Lower leg skin (tissue), 4 donors: ENCODE results near the gene PYDC1. TPM values are rescaled to one million over a fixed set of nuclear protein-coding genes. Genes with fewer than 3 reads are reported as not detected.

Experiments
- DNase-seq, 2 donors: peaks; one replicate each; pipeline ENCODE4 v3.0.0-alpha.2; 2019; ENCODE audit warnings: low spot score in 2 of 2
- H3K4me3 ChIP-seq: fragments of 200-600 bp; sonication (generic); 2 replicates; pipeline ENCODE4 v1.5.1; 2017; ENCODE audit warnings: mild to moderate bottlenecking, low read depth; ENCODE audit not compliant: poor library complexity, severe bottlenecking
- CTCF ChIP-seq, 3 donors: fragments of 450-650 bp; IDR thresholded peaks; one replicate each; pipeline ENCODE4 v1.5.1; 2016; ENCODE audit warnings: antibody characterized with exemption in 3 of 3, mild to moderate bottlenecking in 3 of 3, moderate library complexity in 2 of 3
- POLR2A ChIP-seq, 2 donors: fragments of 450-650 bp; IDR thresholded peaks; one replicate each; pipeline ENCODE4 v1.6.1; 2016 to 2017; ENCODE audit warnings: antibody characterized with exemption in 2 of 2, mild to moderate bottlenecking in 1 of 2, moderate library complexity in 1 of 2
- WGBS, 2 donors: methylation state at CpG; one replicate each; pipeline ENCODE4 v1.1.5; 2018; 5-methylcytosine and 5-hydroxymethylcytosine counted together
- intact Hi-C: fragments of 100-400 bp; cut with DNase I; formaldehyde crosslinking; loops from one replicate; pipeline ENCODE4 v1.15.0; 2023; ENCODE audit warnings: low total_unique reads
- total RNA-seq, 4 donors: library from RNA; depleted of rRNA; stranded (reverse); fragments of >200 nt; gene quantifications; one replicate each; pipeline ENCODE4 v1.1.0, GENCODE V29; 2016

PYDC1 gene
- total RNA-seq, 4 donors from 2014 or later: 4.8 to 17.5 (median 12.9) TPM

GRCh38 chr16:31192856-31193642 lies 23.9 kb downstream of the PYDC1 start:
- H3K4me3 ChIP-seq: no peak overlapping the region
- WGBS, 2 donors: 88 to 90% methylated on average over 16 of the region's 16 CpGs
- intact Hi-C loops: no loop called here
- no peak for TF ChIP-seq POLR2A (IDR thresholded peaks at IDR 0.05)
- no peak for TF ChIP-seq CTCF (IDR thresholded peaks at IDR 0.05)
- DNase-seq: no peak

- no peak overlapping the region for H3K4me3 ChIP-seq
- WGBS, 2 donors: 79 to 88% methylated on average over 5 of the region's 5 CpGs
- intact Hi-C loops: no loop called here
- DNase-seq: no peak
- TF ChIP-seq POLR2A (IDR thresholded peaks at IDR 0.05) (no peak), CTCF (IDR thresholded peaks at IDR 0.05) (no peak)
Measured at GRCh38 chr16:31191697-31192428, 25.1 kb downstream of the PYDC1 start.

DNA sequence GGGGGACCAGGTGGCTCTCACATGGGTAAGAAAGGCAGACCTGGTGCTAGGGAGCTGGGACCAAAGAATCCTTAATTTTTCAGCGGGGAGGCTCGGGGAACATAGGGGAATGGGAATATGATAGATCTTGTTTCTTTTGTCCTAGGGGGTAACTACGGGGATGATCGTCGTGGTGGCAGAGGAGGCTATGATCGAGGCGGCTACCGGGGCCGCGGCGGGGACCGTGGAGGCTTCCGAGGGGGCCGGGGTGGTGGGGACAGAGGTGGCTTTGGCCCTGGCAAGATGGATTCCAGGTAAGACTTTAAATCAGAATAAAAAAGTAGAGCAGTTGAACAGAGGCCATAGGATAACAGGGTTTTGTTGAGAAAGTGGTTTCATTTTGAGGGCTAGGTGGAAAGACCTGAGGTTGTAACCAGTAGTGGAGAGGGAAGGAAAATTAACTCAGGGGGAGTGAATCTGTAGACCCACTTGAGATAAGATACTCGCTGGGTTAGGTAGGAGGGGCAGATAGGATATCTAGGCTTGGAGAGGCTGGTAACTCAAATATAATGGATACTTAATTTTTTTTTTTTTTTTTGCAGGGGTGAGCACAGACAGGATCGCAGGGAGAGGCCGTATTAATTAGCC lies 26.0 kb downstream of the PYDC1 start:
- no peak for DNase-seq
- 92 to 94% methylated on average over 17 of the region's 17 CpGs for WGBS, 2 donors
- no peak overlapping the region for H3K4me3 ChIP-seq
- TF ChIP-seq POLR2A (IDR thresholded peaks at IDR 0.05) (no peak), CTCF (IDR thresholded peaks at IDR 0.05) (no peak)
- intact Hi-C loops: no loop called here

DNA sequence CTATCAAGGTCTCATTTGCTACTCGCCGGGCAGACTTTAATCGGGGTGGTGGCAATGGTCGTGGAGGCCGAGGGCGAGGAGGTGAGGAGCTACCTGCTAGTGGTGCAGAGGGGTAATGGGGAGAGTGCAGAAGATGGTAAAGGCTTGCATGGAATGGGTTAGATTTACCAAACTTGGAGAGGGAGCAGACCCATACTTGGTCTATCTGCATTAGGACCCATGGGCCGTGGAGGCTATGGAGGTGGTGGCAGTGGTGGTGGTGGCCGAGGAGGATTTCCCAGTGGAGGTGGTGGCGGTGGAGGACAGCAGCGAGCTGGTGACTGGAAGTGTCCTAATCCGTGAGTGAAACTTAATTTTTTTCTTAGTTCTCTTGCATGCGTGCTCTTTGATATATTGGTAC lies 26.9 kb downstream of the PYDC1 start:
- DNase-seq: no peak
- WGBS, 2 donors: 95 to 96% methylated on average over 12 of the region's 12 CpGs
- TF ChIP-seq CTCF (IDR thresholded peaks at IDR 0.05): no peak
- TF ChIP-seq POLR2A (IDR thresholded peaks at IDR 0.05): no peak
- H3K4me3 ChIP-seq: no peak overlapping the region
- intact Hi-C loops: no loop called here

- H3K4me3 ChIP-seq: no peak overlapping the region
- no peak for DNase-seq
- TF ChIP-seq CTCF (IDR thresholded peaks at IDR 0.05) (no peak), POLR2A (IDR thresholded peaks at IDR 0.05) (no peak)
- intact Hi-C loops: no loop called here
- 89 to 92% methylated on average over 2 of the region's 2 CpGs for WGBS, 2 donors
Measured at GRCh38 chr16:31189412-31189778, 27.5 kb downstream of the PYDC1 start.
